Measurements from ENCODE around the gene C6orf62. TPM values are rescaled to one million over a fixed set of nuclear protein-coding genes. Genes with fewer than 3 reads are reported as not detected.
"Not testable (repeated sequence)": the region's sequence is repeated elsewhere in the genome, so short reads cannot be mapped to it uniquely, and the experiment has no call there.

The C6orf62 gene
- total and polyA plus RNA-seq, 2 experiments from 2014 or later: 27.2 to 64.1 TPM

GRCh38 chr6:24663189-24663588 lies 55.8 kb downstream of the C6orf62 start:
- 97% methylated on average over 1 of the region's 1 CpG for WGBS (ENCODE audit: low lambda C conversion rate, missing lambda C conversion rate)
- H4K20me1 ChIP-seq (ENCODE audit: insufficient read depth, poor library complexity, severe bottlenecking): no peaks in the 10 kb centered on the region
- peaks cover 12% of the 10 kb centered on the region for H3K4me1 ChIP-seq (ENCODE audit: insufficient read depth)
- peak overlapping the region; percentile 93 for H3K27ac ChIP-seq
- no peak overlapping the region for H2AFZ ChIP-seq
- H3K4me3 ChIP-seq: no peak overlapping the region
- TF ChIP-seq EZH2phosphoT487 (IDR thresholded peaks at IDR 0.05; ENCODE audit: low read depth, severe bottlenecking, unreplicated experiment) (no peak), CTCF (IDR thresholded peaks at IDR 0.05; ENCODE audit: poor library complexity) (no peak), EZH2 (IDR thresholded peaks at IDR 0.05; ENCODE audit: borderline replicate concordance) (no peak)
- no peak for DNase-seq (ENCODE audit: low spot score)
- no peaks in the 10 kb centered on the region for H3K9me3 ChIP-seq (ENCODE audit: low read depth)
- H3K4me2 ChIP-seq: peak overlapping the region; percentile 82
- H3K36me3 ChIP-seq (replicated peaks; ENCODE audit: insufficient read depth, low read depth): no peaks in the 10 kb centered on the region
- no peaks in the 10 kb centered on the region for H3K9me2 ChIP-seq (replicated peaks; ENCODE audit: insufficient read depth)
- peaks cover 65% of the 10 kb centered on the region for H3K79me2 ChIP-seq
- H3K27me3 ChIP-seq: no peaks in the 10 kb centered on the region

DNA sequence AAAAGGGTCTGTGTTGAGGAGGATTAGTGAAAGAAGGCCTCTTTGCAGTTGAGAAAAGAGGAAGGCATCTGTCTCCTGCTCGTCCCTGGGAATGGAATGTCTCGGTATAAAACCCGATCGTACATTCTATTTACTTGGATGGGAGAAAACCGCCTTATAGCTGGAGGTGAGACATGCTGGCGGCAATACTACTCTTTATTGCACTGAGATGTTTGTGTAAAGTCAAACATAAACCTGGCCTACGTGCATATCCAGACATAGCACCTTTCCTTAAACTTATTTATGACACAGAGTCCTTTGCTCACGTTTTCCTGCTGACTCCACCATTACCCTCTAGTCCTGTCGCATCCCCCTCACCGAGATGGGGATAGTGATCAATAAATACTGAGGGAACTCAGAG lies 56.7 kb downstream of the C6orf62 start:
- DNase-seq (ENCODE audit: low spot score): no peak
- Histone ChIP-seq H3K27ac (peak overlapping the region; percentile 93), H3K4me3 (no peak overlapping the region), H3K9me3 (ENCODE audit: low read depth) (no peaks in the 10 kb centered on the region), H3K79me2 (peaks cover 70% of the 10 kb centered on the region), H4K20me1 (ENCODE audit: insufficient read depth, poor library complexity, severe bottlenecking) (no peaks in the 10 kb centered on the region), H3K36me3 (replicated peaks; ENCODE audit: insufficient read depth, low read depth) (no peaks in the 10 kb centered on the region), H3K4me1 (ENCODE audit: insufficient read depth) (peaks cover 12% of the 10 kb centered on the region), H2AFZ (no peak overlapping the region), H3K4me2 (peak overlapping the region; percentile 82), H3K9me2 (replicated peaks; ENCODE audit: insufficient read depth) (no peaks in the 10 kb centered on the region), H3K27me3 (no peaks in the 10 kb centered on the region)
- 62% methylated on average over 10 of the region's 10 CpGs for whole genome bisulfite sequencing (ENCODE audit: low lambda C conversion rate, missing lambda C conversion rate)
- TF ChIP-seq EZH2phosphoT487 (IDR thresholded peaks at IDR 0.05; ENCODE audit: low read depth, severe bottlenecking, unreplicated experiment) (no peak), CTCF (IDR thresholded peaks at IDR 0.05; ENCODE audit: poor library complexity) (no peak), EZH2 (IDR thresholded peaks at IDR 0.05; ENCODE audit: borderline replicate concordance) (no peak)

GRCh38 chr6:24661759-24662158 lies 57.2 kb downstream of the C6orf62 start:
- not testable (repeated sequence) for H3K4me3 ChIP-seq; H3K36me3 ChIP-seq (replicated peaks; ENCODE audit: insufficient read depth, low read depth); H3K27me3 ChIP-seq; H3K9me3 ChIP-seq (ENCODE audit: low read depth); DNase-seq (ENCODE audit: low spot score); H2AFZ ChIP-seq; H3K9me2 ChIP-seq (replicated peaks; ENCODE audit: insufficient read depth); H4K20me1 ChIP-seq (ENCODE audit: insufficient read depth, poor library complexity, severe bottlenecking)
- 61% methylated on average over 5 of the region's 5 CpGs for WGBS (ENCODE audit: low lambda C conversion rate, missing lambda C conversion rate)
- Histone ChIP-seq H3K4me1 (ENCODE audit: insufficient read depth) (peaks cover 12% of the 10 kb centered on the region), H3K27ac (peak overlapping the region; percentile 93), H3K79me2 (peaks cover 75% of the 10 kb centered on the region), H3K4me2 (peak overlapping the region; percentile 82)

DNA sequence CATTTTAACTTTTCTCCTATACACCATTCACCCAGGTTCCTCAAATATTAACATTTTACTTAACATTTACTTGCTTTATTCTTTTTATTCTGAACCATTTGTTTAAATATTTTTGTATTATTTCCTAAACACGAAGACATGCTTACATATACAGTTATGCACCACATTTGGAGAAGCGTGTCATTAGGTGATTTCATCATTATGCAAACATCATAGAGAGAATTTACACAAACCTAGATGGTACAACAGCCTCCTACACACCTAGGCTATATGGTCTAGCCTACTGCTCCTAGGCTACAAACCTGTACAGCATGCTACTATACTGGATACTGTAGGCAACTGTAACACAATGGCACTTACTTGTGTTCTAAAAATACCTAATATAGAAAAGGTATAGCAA lies 58.8 kb downstream of the C6orf62 start:
- H4K20me1 ChIP-seq (ENCODE audit: insufficient read depth, poor library complexity, severe bottlenecking): no peaks in the 10 kb centered on the region
- H2AFZ ChIP-seq: no peak overlapping the region
- no peak overlapping the region for H3K4me3 ChIP-seq
- WGBS (ENCODE audit: low lambda C conversion rate, missing lambda C conversion rate): 90% methylated on average over 2 of the region's 2 CpGs
- no peak for DNase-seq (ENCODE audit: low spot score)
- H3K9me3 ChIP-seq (ENCODE audit: low read depth): no peaks in the 10 kb centered on the region
- H3K79me2 ChIP-seq: peaks cover 71% of the 10 kb centered on the region
- peaks cover 12% of the 10 kb centered on the region for H3K4me1 ChIP-seq (ENCODE audit: insufficient read depth)
- TF ChIP-seq EZH2phosphoT487 (IDR thresholded peaks at IDR 0.05; ENCODE audit: low read depth, severe bottlenecking, unreplicated experiment) (no peak), CTCF (IDR thresholded peaks at IDR 0.05; ENCODE audit: poor library complexity) (no peak), EZH2 (IDR thresholded peaks at IDR 0.05; ENCODE audit: borderline replicate concordance) (no peak)
- no peaks in the 10 kb centered on the region for H3K9me2 ChIP-seq (replicated peaks; ENCODE audit: insufficient read depth)
- H3K4me2 ChIP-seq: no peak overlapping the region
- no peaks in the 10 kb centered on the region for H3K36me3 ChIP-seq (replicated peaks; ENCODE audit: insufficient read depth, low read depth)
- peak overlapping the region; percentile 65 for H3K27ac ChIP-seq
- H3K27me3 ChIP-seq: no peaks in the 10 kb centered on the region
